Spleen (tissue), 11 donors: ENCODE data around the gene TMEM178B. TPM values are rescaled to one million over a fixed set of nuclear protein-coding genes. Genes with fewer than 3 reads are reported as not detected.

ENCODE experiments used
- DNase-seq: peaks from one replicate; pipeline ENCODE4 v3.0.0-alpha.2; 2020
- H3K27ac ChIP-seq, 8 donors: fragments of 200-600 bp; sonication (generic) in 7 of 8; 1 replicate in 4 of 8; 2 replicates in 4 of 8; pipeline versions ENCODE4 v1.5.0 to v1.8.0; 2016 to 2021; ENCODE audit warnings: inconsistent platforms in 4 of 8, mild to moderate bottlenecking in 4 of 8, moderate library complexity in 1 of 8
- H3K27me3 ChIP-seq, 7 donors: fragments of 200-600 bp; sonication (generic) in 6 of 7; replicated peaks in 1 of 7; 1 replicate in 4 of 7; 2 replicates in 3 of 7; pipeline versions ENCODE4 v1.5.0 to v1.8.0; 2016 to 2021; ENCODE audit warnings: inconsistent platforms in 3 of 7, mild to moderate bottlenecking in 1 of 7
- H3K36me3 ChIP-seq, 6 donors: fragments of 200-600 bp; sonication (generic) in 5 of 6; 1 replicate in 4 of 6; 2 replicates in 2 of 6; pipeline versions ENCODE4 v1.5.0 to v1.8.0; 2016 to 2021; ENCODE audit warnings: inconsistent platforms in 2 of 6
- H3K4me1 ChIP-seq, 6 donors: fragments of 200-600 bp; sonication (generic) in 5 of 6; 1 replicate in 3 of 6; 2 replicates in 3 of 6; pipeline versions ENCODE4 v1.5.0 to v1.8.0; 2016 to 2021; ENCODE audit warnings: inconsistent platforms in 3 of 6
- H3K4me3 ChIP-seq, 8 donors: fragments of 200-600 bp; sonication (generic) in 7 of 8; 1 replicate in 4 of 8; 2 replicates in 4 of 8; pipeline versions ENCODE4 v1.5.0 to v1.8.0; 2016 to 2021; ENCODE audit warnings: inconsistent platforms in 4 of 8, mild to moderate bottlenecking in 4 of 8, moderate library complexity in 2 of 8
- H3K9me3 ChIP-seq, 8 donors: fragments of 200-600 bp; sonication (generic) in 7 of 8; 1 replicate in 4 of 8; 2 replicates in 4 of 8; pipeline versions ENCODE4 v1.5.0 to v1.8.0; 2016 to 2021; ENCODE audit warnings: inconsistent platforms in 4 of 8
- CTCF ChIP-seq, 11 experiments: fragments of 200-600 bp in 7 of 11; fragments of 450-650 bp in 4 of 11; sonication (generic) in 4 of 11; IDR thresholded peaks in 8 of 11; conservative IDR thresholded peaks in 3 of 11; 1 replicate in 7 of 11; 2 replicates in 4 of 11; pipeline versions ENCODE4 v1.4.0 to v1.8.0; 2016 to 2021; ENCODE audit warnings: antibody characterized with exemption in 11 of 11, inconsistent platforms in 4 of 11, mild to moderate bottlenecking in 1 of 11
- POLR2A ChIP-seq, 3 donors: fragments of 450-650 bp; IDR thresholded peaks; one replicate each; pipeline ENCODE4 v1.5.1; 2017; ENCODE audit warnings: antibody characterized with exemption in 3 of 3, mild to moderate bottlenecking in 1 of 3
- POLR2AphosphoS5 ChIP-seq, 3 donors: sonication (generic); formaldehyde crosslinking; IDR thresholded peaks; one replicate each; pipeline ENCODE4 v1.5.1; 2017; ENCODE audit warnings: antibody characterized with exemption in 3 of 3
- WGBS, 5 donors: extraction: QIAGEN DNeasy Blood & Tissue Kit in 3 of 5; methylation state at CpG; one replicate each; pipeline versions ENCODE4 v1.1.5 to v1.1.7; 2013 to 2018; 5-methylcytosine and 5-hydroxymethylcytosine counted together
- intact Hi-C: fragments of 100-400 bp; cut with DNase I; formaldehyde crosslinking; loops from one replicate; pipeline ENCODE4 v1.15.0; 2023; ENCODE audit warnings: low total_unique reads
- polyA plus RNA-seq, 3 donors: library from polyadenylated mRNA; stranded (reverse); fragments of 200-250 nt; gene quantifications; one replicate each; pipeline ENCODE4 v1.2.1, GENCODE V29; 2013
- total RNA-seq, 7 donors: library from RNA; depleted of rRNA in 3 of 7; stranded (reverse); fragments of >200 nt in 3 of 7; fragmentation: NEBNext Ultra II Directional in 4 of 7; extraction: Animal tissue kit (Norgen Biotek cat#: 25700) in 4 of 7; gene quantifications; one replicate each; pipeline versions ENCODE4 v1.1.0 to v1.2.1, GENCODE V29; 2016 to 2021
- donor health status: healthy with polysubstance abuse.
- donor health status: DM: no; HTN: no; CAD: no; lungs with moderate emphysema.
- donor health status: DM: no; HTN: no; CAD: no.
- donor health status: Bipolar disorder and iron deficiency.
- donor health status: healthy.
- donor health status: DM: no; HTN: no; CAD: no.
- donor health status: DM: yes; HTN: yes; CAD: no.

Gene TMEM178B
- total and polyA plus RNA-seq, 10 donors, result 0.35 to 5.5 (median 1.3) TPM

- H3K4me3 ChIP-seq, result no peak overlapping the region
- H3K4me1 ChIP-seq, result no peaks in the 10 kb centered on the region
- WGBS, 5 donors, result 74 to 79% (median 75%) methylated on average over 11 of the region's 11 CpGs
- no peak for DNase-seq
- TF ChIP-seq CTCF (IDR thresholded peaks at IDR 0.05 in 8 of 11, conservative IDR thresholded peaks at IDR 0.05 in 3 of 11) (no peak), POLR2A (IDR thresholded peaks at IDR 0.05) (no peak), POLR2AphosphoS5 (IDR thresholded peaks at IDR 0.05) (no peak)
- H3K36me3 ChIP-seq, result no peaks in the 10 kb centered on the region
- peaks cover 0 to 13% (median 0%) of the 10 kb centered on the region in 7 donors for H3K27me3 ChIP-seq
- no peak overlapping the region for H3K27ac ChIP-seq
- intact Hi-C loops, result no loop called here
- H3K9me3 ChIP-seq, result no peaks in the 10 kb centered on the region
These were observed 127.5 kb downstream of the TMEM178B start for GRCh38 chr7:141201145-141201885.

DNA sequence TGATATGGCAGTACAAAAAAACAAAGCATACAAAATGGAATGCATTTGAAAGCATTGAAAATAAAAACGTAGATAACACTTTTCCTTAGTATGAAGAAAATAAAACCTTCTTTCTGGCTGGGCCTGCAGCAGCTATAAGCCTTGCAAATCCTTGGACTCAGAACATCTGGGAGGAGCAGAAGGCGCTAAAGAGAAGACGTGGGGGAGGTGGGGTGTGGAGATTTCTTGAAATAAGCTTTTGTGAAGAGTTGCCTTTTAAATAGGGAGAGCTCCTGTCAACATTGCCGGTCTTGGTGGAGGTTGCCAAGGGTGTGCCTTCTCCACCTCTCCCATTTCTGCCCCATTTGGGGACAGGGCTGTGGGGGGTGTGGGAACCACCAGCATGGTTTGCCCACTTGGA is 128.7 kb downstream of the TMEM178B start:
- Histone ChIP-seq H3K36me3 (no peaks in the 10 kb centered on the region), H3K27me3 (peaks cover 0 to 13% (median 0%) of the 10 kb centered on the region in 7 donors), H3K9me3 (no peaks in the 10 kb centered on the region), H3K27ac (no peak overlapping the region), H3K4me3 (no peak overlapping the region), H3K4me1 (no peaks in the 10 kb centered on the region)
- WGBS, 5 donors, result 55 to 70% (median 61%) methylated on average over 4 of the region's 4 CpGs
- intact Hi-C loops, result no loop called here
- DNase-seq, result no peak
- TF ChIP-seq POLR2AphosphoS5 (IDR thresholded peaks at IDR 0.05) (no peak), POLR2A (IDR thresholded peaks at IDR 0.05) (no peak), CTCF (IDR thresholded peaks at IDR 0.05 in 8 of 11, conservative IDR thresholded peaks at IDR 0.05 in 3 of 11) (no peak)

- H3K27ac ChIP-seq, result no peak overlapping the region
- no peaks in the 10 kb centered on the region for H3K4me1 ChIP-seq
- intact Hi-C loops, result no loop called here
- no peaks in the 10 kb centered on the region for H3K36me3 ChIP-seq
- no peak for TF ChIP-seq POLR2AphosphoS5 (IDR thresholded peaks at IDR 0.05)
- TF ChIP-seq CTCF (IDR thresholded peaks at IDR 0.05 in 8 of 11, conservative IDR thresholded peaks at IDR 0.05 in 3 of 11), result no peak
- no peak for TF ChIP-seq POLR2A (IDR thresholded peaks at IDR 0.05)
- H3K27me3 ChIP-seq, result peaks cover 0 to 12% (median 0%) of the 10 kb centered on the region in 7 donors
- 84 to 93% (median 90%) methylated on average over 6 of the region's 6 CpGs for WGBS, 5 donors
- no peak overlapping the region for H3K4me3 ChIP-seq
- no peaks in the 10 kb centered on the region for H3K9me3 ChIP-seq
- no peak for DNase-seq
These were observed 129.3 kb downstream of the TMEM178B start for GRCh38 chr7:141203177-141203576.

GRCh38 chr7:141203586-141203985 is 129.7 kb downstream of the TMEM178B start:
- TF ChIP-seq POLR2AphosphoS5 (IDR thresholded peaks at IDR 0.05), result no peak
- TF ChIP-seq CTCF (IDR thresholded peaks at IDR 0.05 in 8 of 11, conservative IDR thresholded peaks at IDR 0.05 in 3 of 11), result no peak
- TF ChIP-seq POLR2A (IDR thresholded peaks at IDR 0.05), result no peak
- 43 to 47% (median 44%) methylated on average over 4 of the region's 4 CpGs for WGBS, 5 donors
- H3K27ac ChIP-seq, result no peak overlapping the region
- intact Hi-C loops, result no loop called here
- no peak for DNase-seq
- no peaks in the 10 kb centered on the region for H3K36me3 ChIP-seq
- no peaks in the 10 kb centered on the region for H3K4me1 ChIP-seq
- no peak overlapping the region for H3K4me3 ChIP-seq
- H3K27me3 ChIP-seq, result peaks cover 0 to 8% (median 0%) of the 10 kb centered on the region in 7 donors
- H3K9me3 ChIP-seq, result no peaks in the 10 kb centered on the region
